K562 (cell line): ENCODE data around the gene RNF213. TPM values are rescaled to one million over a fixed set of nuclear protein-coding genes. Genes with fewer than 3 reads are reported as not detected.

Source experiments
- ATAC-seq: fragments of 200-7000 bp; cut with Tn5 transposase; 3 replicates; pipeline ENCODE4 v1.9.1; 2020; ENCODE audit warnings: moderate library complexity
- BruUV-seq: library from RNA; stranded (reverse); fragments of 400-500 nt; replicated peaks from 2 replicates; lab custom pipeline; 2021; lab: Mats Ljungman, UMichigan
- CTCF ChIA-PET: fragments of 300-600 bp; formaldehyde crosslinking; extraction: SDS; loops from one replicate; lab custom pipeline; 2021; ENCODE audit warnings: low intra/inter-chr PET ratio; lab: Yijun Ruan, JAX
- POLR2A ChIA-PET: fragments of 300-600, 350-650 bp; sonication (Branson Sonifier 250); formaldehyde crosslinking; extraction: SDS; loops from one replicate; lab custom pipeline; 2021; ENCODE audit warnings: antibody characterized with exemption, inconsistent platforms; lab: Yijun Ruan, JAX
- DNase-seq, 4 experiments: peaks; one replicate each; pipeline versions ENCODE4 v3.0.0 to v3.0.0-alpha.2; 2011 to 2018; ENCODE audit warnings: low spot score in 3 of 4, mixed read lengths in 3 of 4; ENCODE audit errors: extremely low read depth in 1 of 4
- FAIRE-seq: peaks from 2 replicates; lab custom pipeline; 2011; peaks lifted over from hg19 to GRCh38; lab: Jason Lieb, UNC
- H2AFZ ChIP-seq: 2 replicates; pipeline ENCODE4 v1.6.0; 2011; ENCODE audit warnings: low read depth, low read length, control low read depth, inconsistent platforms
- H3K27ac ChIP-seq: fragments of 200-600 bp; 3 replicates; pipeline ENCODE4 v1.8.0; 2011; ENCODE audit warnings: low read depth, mild to moderate bottlenecking, control low read depth, inconsistent platforms, low read length, moderate library complexity, mixed read lengths; ENCODE audit errors: extremely low read depth
- H3K27me3 ChIP-seq, 2 experiments: fragments of 300-600 bp in 1 of 2; 2 replicates in 1 of 2; 3 replicates in 1 of 2; pipeline versions ENCODE4 v1.6.0 to v1.8.0; 2011; ENCODE audit warnings: inconsistent platforms in 2 of 2, low read length in 2 of 2, mild to moderate bottlenecking in 1 of 2, mixed read lengths in 1 of 2, moderate library complexity in 1 of 2; ENCODE audit not compliant: control insufficient read depth in 2 of 2, insufficient read depth in 2 of 2
- H3K36me3 ChIP-seq: fragments of 300-600 bp; 3 replicates; pipeline ENCODE4 v1.8.0; 2011; ENCODE audit warnings: mild to moderate bottlenecking, low read length, inconsistent platforms; ENCODE audit not compliant: control insufficient read depth, insufficient read depth
- H3K4me1 ChIP-seq, 2 experiments: fragments of 200-600 bp in 1 of 2; replicated peaks in 1 of 2; 2 replicates in 1 of 2; 3 replicates in 1 of 2; pipeline versions ENCODE4 v1.5.1 to v1.8.0; 2011; ENCODE audit warnings: inconsistent platforms in 2 of 2, low read length in 2 of 2, mild to moderate bottlenecking in 1 of 2, mixed read lengths in 1 of 2, moderate library complexity in 1 of 2; ENCODE audit not compliant: control insufficient read depth in 2 of 2, insufficient read depth in 2 of 2
- H3K4me2 ChIP-seq: 2 replicates; pipeline ENCODE4 v1.6.1; 2011; ENCODE audit warnings: low read length, control low read depth, inconsistent platforms, mixed read lengths; ENCODE audit not compliant: insufficient read depth
- H3K4me3 ChIP-seq: fragments of 200-600 bp; sonication (generic), shearing (Covaris generic); 2 replicates; pipeline ENCODE4 v1.5.1; 2016; ENCODE audit warnings: control low read depth, inconsistent platforms
- H3K79me2 ChIP-seq: fragments of 200-600 bp; 3 replicates; pipeline ENCODE4 v1.8.0; 2011; ENCODE audit warnings: low read length, inconsistent platforms; ENCODE audit not compliant: control insufficient read depth, insufficient read depth
- H3K9ac ChIP-seq, 2 experiments: 2 replicates each; pipeline versions ENCODE4 v1.6.0 to v1.6.1; 2011; ENCODE audit warnings: low read depth in 2 of 2, low read length in 2 of 2, control low read depth in 1 of 2, inconsistent platforms in 1 of 2, mild to moderate bottlenecking in 1 of 2, mixed read lengths in 1 of 2; ENCODE audit not compliant: insufficient read depth in 1 of 2
- H3K9me1 ChIP-seq: one replicate; pipeline ENCODE4 v1.6.0; 2011; ENCODE audit warnings: inconsistent platforms, mild to moderate bottlenecking, low read length, moderate library complexity; ENCODE audit not compliant: control insufficient read depth, insufficient read depth
- H3K9me3 ChIP-seq: replicated peaks from 2 replicates; pipeline ENCODE4 v1.5.1; 2011; ENCODE audit warnings: low read depth, low read length, inconsistent platforms; ENCODE audit not compliant: control insufficient read depth, insufficient read depth
- H4K20me1 ChIP-seq: replicated peaks from 2 replicates; pipeline ENCODE4 v1.6.1; 2011; ENCODE audit warnings: low read length, inconsistent platforms, mixed read lengths; ENCODE audit not compliant: control insufficient read depth, insufficient read depth
- BRD4 ChIP-seq: fragments of 200-600 bp; sonication (generic); IDR thresholded peaks from 2 replicates; pipeline ENCODE4 v1.6.1; 2017; ENCODE audit warnings: inconsistent platforms
- BRD9 ChIP-seq: fragments of 450-650 bp; IDR thresholded peaks from 2 replicates; pipeline ENCODE4 v1.6.1; 2018; ENCODE audit warnings: low read depth; ENCODE audit not compliant: partially characterized antibody
- CHD1 ChIP-seq: fragments of 200-600 bp; sonication (generic); IDR thresholded peaks from one replicate; pipeline ENCODE4 v1.6.1; 2012; ENCODE audit warnings: mild to moderate bottlenecking, moderate library complexity, low read length, inconsistent platforms
- EP400 ChIP-seq: fragments of 450-650 bp; IDR thresholded peaks from 2 replicates; pipeline ENCODE4 v1.6.1; 2017; ENCODE audit warnings: antibody characterized with exemption, mild to moderate bottlenecking, moderate library complexity
- ESRRB ChIP-seq: fragments of 250-450 bp; sonication (Bioruptor Pico); IDR thresholded peaks from 2 replicates; pipeline ENCODE4 v1.5.0; 2020; ENCODE audit warnings: mild to moderate bottlenecking, moderate library complexity, borderline replicate concordance
- GTF3C2 ChIP-seq: IDR thresholded peaks from 3 replicates; pipeline ENCODE4 v1.6.1; 2011; ENCODE audit warnings: borderline replicate concordance, mild to moderate bottlenecking, moderate library complexity; ENCODE audit not compliant: insufficient read length; ENCODE audit errors: extremely low read depth
- MAZ ChIP-seq, 2 experiments: fragments of 450-650 bp in 1 of 2; sonication (generic) in 1 of 2; formaldehyde crosslinking; IDR thresholded peaks in 1 of 2; conservative IDR thresholded peaks in 1 of 2; 2 replicates each; pipeline versions ENCODE4 v1.4.0 to v1.5.0; 2020; ENCODE audit warnings: mild to moderate bottlenecking in 1 of 2, missing genetic modification reagents in 1 of 2
- NR4A1 ChIP-seq, 2 experiments: fragments of 250-450 bp in 1 of 2; fragments of 450-650 bp in 1 of 2; sonication (Bioruptor Pico) in 1 of 2; IDR thresholded peaks; 2 replicates each; pipeline versions ENCODE4 v1.4.0 to v1.6.1; 2016 to 2020; ENCODE audit warnings: mild to moderate bottlenecking in 2 of 2, missing compliant biosample characterization in 1 of 2, missing genetic modification characterization in 1 of 2, moderate library complexity in 1 of 2
- PRPF4 ChIP-seq: fragments of 200-400 bp; formaldehyde crosslinking; IDR thresholded peaks from one replicate; pipeline ENCODE4 v1.6.1; 2017; ENCODE audit warnings: low read length, low read depth, mild to moderate bottlenecking; ENCODE audit not compliant: insufficient read depth, poor library complexity, severe bottlenecking
- TCFL5 ChIP-seq: fragments of 250-450 bp; sonication (Bioruptor Pico); conservative IDR thresholded peaks from 2 replicates; pipeline ENCODE4 v1.6.1; 2021; ENCODE audit warnings: mild to moderate bottlenecking, moderate library complexity, matching md5 sums
- TFE3 ChIP-seq: fragments of 450-650 bp; formaldehyde crosslinking; IDR thresholded peaks from 2 replicates; pipeline ENCODE4 v1.4.0; 2020; ENCODE audit warnings: mild to moderate bottlenecking, mixed read lengths
- ZNF12 ChIP-seq: sonication (generic); formaldehyde crosslinking; IDR thresholded peaks from 2 replicates; pipeline ENCODE4 v1.4.0; 2020; ENCODE audit warnings: mild to moderate bottlenecking, missing genetic modification reagents
- ZNF175 ChIP-seq: fragments of 200-800 bp; sonication (Bioruptor generic); IDR thresholded peaks from 2 replicates; pipeline ENCODE4 v1.6.1; 2016; ENCODE audit warnings: low read depth, mild to moderate bottlenecking, missing genetic modification characterization, missing compliant biosample characterization
- ZNF232 ChIP-seq: sonication (generic); formaldehyde crosslinking; IDR thresholded peaks from 2 replicates; pipeline ENCODE4 v1.8.0; 2022; ENCODE audit warnings: mild to moderate bottlenecking, missing genetic modification reagents
- ZNF778 ChIP-seq: fragments of 450-650 bp; formaldehyde crosslinking; IDR thresholded peaks from 2 replicates; pipeline ENCODE4 v1.4.0; 2020; ENCODE audit warnings: mild to moderate bottlenecking, moderate library complexity
- WGBS: fragments of 100-300 bp; shearing (Covaris generic); methylation state at CpG from one replicate; pipeline ENCODE4 v1.1.6; 2016; ENCODE audit warnings: low coverage, mixed read lengths; ENCODE audit not compliant: insufficient coverage; ENCODE audit errors: missing lambda C conversion rate; 5-methylcytosine and 5-hydroxymethylcytosine counted together
- in situ Hi-C: fragments of 300-500 bp; cut with MboI; formaldehyde crosslinking; loops from 4 replicates; pipeline ENCODE4 v1.15.0; 2018; ENCODE audit warnings: inconsistent platforms, mixed read lengths
- intact Hi-C: fragments of 100-400 bp; cut with micrococcal nuclease; formaldehyde crosslinking; loops from 2 replicates; pipeline ENCODE4 v1.14.2; 2022
- polyA plus RNA-seq, 8 experiments: library from polyadenylated mRNA; depleted of rRNA in 4 of 8; stranded (reverse) in 5 of 8; unstranded in 3 of 8; fragments of >200 nt; fragmentation: Nextera tagmentation in 2 of 8; fragmentation: Illumina TruSeq in 1 of 8; extraction: Ambion mirVana in 2 of 8; extraction: Trizol in 1 of 8; gene quantifications; 2 replicates each; pipeline versions ENCODE4 v1.2.1 to v1.2.3, GENCODE V29; 2011 to 2014; ENCODE audit warnings: inconsistent platforms in 1 of 8, missing spikeins in 1 of 8
- total RNA-seq, 7 experiments: library from RNA; depleted of rRNA in 6 of 7; stranded (reverse); fragments of >200 nt in 6 of 7; fragmentation: Illumina TruSeq in 2 of 7; extraction: Trizol in 2 of 7; gene quantifications; 2 replicates each; pipeline versions ENCODE4 v1.2.1 to v1.2.3, GENCODE V29; 2011 to 2021; ENCODE audit warnings: low replicate concordance in 1 of 7
- TF ChIP-seq, protein P1 (sequence below): fragments of 250-450 bp; sonication (Bioruptor Pico); IDR thresholded peaks from 2 replicates; pipeline ENCODE4 v1.8.0; 2022; ENCODE audit warnings: moderate library complexity, mild to moderate bottlenecking, inconsistent platforms

Gene RNF213
- total and polyA plus RNA-seq, 9 of the 15 experiments (the other 6 are each of a cell fraction or from before 2014, with no cell fraction given) = 5.3 to 33.6 (median 17.9) TPM

- DNase-seq (no peak), ATAC-seq (no peak), FAIRE-seq (no peak)
- Histone ChIP-seq H3K9me3 (no peaks in the 10 kb centered on the region), H3K4me2 (no peak overlapping the region), H4K20me1 (no peaks in the 10 kb centered on the region), H3K27me3 (no peaks in the 10 kb centered on the region), H2AFZ (no peak overlapping the region), H3K27ac (no peak overlapping the region), H3K36me3 (peaks cover 76% of the 10 kb centered on the region; the same call in 2 of the 3 replicates), H3K9me1 (peaks cover under 1% of the 10 kb centered on the region), H3K4me1 (no peaks in the 10 kb centered on the region), H3K4me3 (no peak overlapping the region), H3K9ac (no peak overlapping the region), H3K79me2 (no peaks in the 10 kb centered on the region)
- WGBS = 78% methylated on average over 24 of the region's 24 CpGs
- in situ Hi-C loops = no loop called here
- BruUV-seq = no TSS peak
- CTCF ChIA-PET = no interaction called here
- intact Hi-C loops = no loop called here
- TF ChIP-seq TFE3 (no peak), BRD4 (no peak), BRD9 (no peak), TCFL5 (CRISPR knock-in tag) (no peak), PRPF4 (no peak), NR4A1 (CRISPR knock-in tag; IDR thresholded peaks at IDR 0.05) (no peak), NR4A1 (tag; IDR thresholded peaks at IDR 0.05) (no peak), ZNF12 (no peak), MAZ (CRISPR knock-in tag; conservative IDR thresholded peaks at IDR 0.05 in 1 of 2, IDR thresholded peaks at IDR 0.05 in 1 of 2) (no peak), ZNF232 (CRISPR knock-in tag) (no peak), ESRRB (no peak), GTF3C2 (no peak), EP400 (no peak), ZNF175 (CRISPR knock-in tag) (no peak), CHD1 (no peak), ZNF778 (CRISPR knock-in tag) (no peak)
- TF ChIP-seq, protein P1, sequence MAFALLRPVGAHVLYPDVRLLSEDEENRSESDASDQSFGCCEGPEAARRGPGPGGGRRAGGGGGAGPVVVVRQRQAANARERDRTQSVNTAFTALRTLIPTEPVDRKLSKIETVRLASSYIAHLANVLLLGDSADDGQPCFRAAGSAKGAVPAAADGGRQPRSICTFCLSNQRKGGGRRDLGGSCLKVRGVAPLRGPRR = no peak
- POLR2A ChIA-PET = interaction anchor here (0.6 to 1.0 kb wide), 2 partner anchors 11 to 357 kb away, joined by 3 to 4 read pairs; no protein-coding TSS in a partner anchor
Observed at GRCh38 chr17:80384078-80384960, 123.7 kb downstream of the RNF213 start.
